Stimulated activated naive B cell treated with anti-CD40 and anti-IgM and Interleukin-4, amounts not matched to agents 10 μg/mL and 1 μg/mL and 100 μg/mL, for 72 hours (primary cell): ENCODE measurements around the gene ARHGEF28.

ENCODE experiments used
- ATAC-seq, 2 donors: fragments of 150-1000 bp; cut with Tn5 transposase; replicated peaks; 2 replicates each; pipeline ENCODE4 v1.10.0; 2021; ENCODE audit warnings: moderate library complexity in 1 of 2
- DNase-seq: peaks from one replicate; pipeline ENCODE4 v3.0.0; 2021
- H3K27ac Mint-ChIP-seq: one replicate; pipeline ENCODE4 v1.8.0; 2022; ENCODE audit warnings: mild to moderate bottlenecking, mixed read lengths
- H3K27me3 Mint-ChIP-seq, 2 donors: one replicate each; pipeline ENCODE4 v1.8.0; 2022; ENCODE audit warnings: mixed read lengths in 2 of 2
- H3K36me3 Mint-ChIP-seq, 2 donors: one replicate each; pipeline ENCODE4 v1.8.0; 2022; ENCODE audit warnings: mixed read lengths in 2 of 2, mild to moderate bottlenecking in 1 of 2
- H3K4me1 Mint-ChIP-seq, 2 donors: one replicate each; pipeline ENCODE4 v1.8.0; 2022; ENCODE audit warnings: mixed read lengths in 2 of 2, mild to moderate bottlenecking in 1 of 2
- H3K4me3 Mint-ChIP-seq, 2 donors: one replicate each; pipeline ENCODE4 v1.8.0; 2022; ENCODE audit warnings: mild to moderate bottlenecking in 2 of 2, mixed read lengths in 2 of 2, moderate library complexity in 1 of 2
- H3K9me3 Mint-ChIP-seq, 2 donors: one replicate each; pipeline ENCODE4 v1.8.0; 2022; ENCODE audit warnings: mixed read lengths in 2 of 2, mild to moderate bottlenecking in 1 of 2

ARHGEF28 gene

DNA sequence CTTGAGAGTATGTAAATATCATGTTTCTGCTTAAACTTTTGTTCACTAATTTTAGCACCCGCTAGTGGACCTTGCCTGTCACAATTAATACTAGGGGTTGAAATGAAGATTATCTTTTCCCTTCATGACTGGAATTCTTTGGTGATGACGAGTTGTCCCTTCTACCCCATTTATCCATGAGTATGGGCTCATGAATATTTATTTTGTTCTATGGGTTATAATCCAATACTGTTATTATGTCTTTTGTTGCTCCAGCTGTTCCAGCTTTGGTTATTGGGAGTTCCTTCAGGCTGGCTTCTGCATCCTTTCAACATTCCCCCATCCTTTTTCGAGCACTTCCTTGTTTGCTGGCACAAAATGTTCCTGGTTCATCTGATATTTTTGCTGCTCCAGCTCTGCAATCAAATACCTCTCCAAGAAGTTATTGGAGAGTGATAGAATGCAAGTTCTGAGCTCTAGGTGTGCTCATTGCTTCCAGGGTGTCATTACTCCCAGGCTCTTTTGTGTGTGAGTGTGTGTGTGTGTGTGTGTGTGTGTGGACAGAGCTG is 19.7 kb upstream of the ARHGEF28 start:
- no peak overlapping the region for H3K4me3 Mint-ChIP-seq
- H3K4me1 Mint-ChIP-seq, result no peaks in the 10 kb centered on the region
- H3K27ac Mint-ChIP-seq, result no peak overlapping the region
- H3K27me3 Mint-ChIP-seq, result peaks cover 14 to 18% of the 10 kb centered on the region in 2 donors
- no peak for DNase-seq
- no peak for ATAC-seq
- H3K9me3 Mint-ChIP-seq, result peaks cover 1 to 4% of the 10 kb centered on the region in 2 donors
- peaks cover 0 to 3% of the 10 kb centered on the region in 2 donors for H3K36me3 Mint-ChIP-seq

DNA sequence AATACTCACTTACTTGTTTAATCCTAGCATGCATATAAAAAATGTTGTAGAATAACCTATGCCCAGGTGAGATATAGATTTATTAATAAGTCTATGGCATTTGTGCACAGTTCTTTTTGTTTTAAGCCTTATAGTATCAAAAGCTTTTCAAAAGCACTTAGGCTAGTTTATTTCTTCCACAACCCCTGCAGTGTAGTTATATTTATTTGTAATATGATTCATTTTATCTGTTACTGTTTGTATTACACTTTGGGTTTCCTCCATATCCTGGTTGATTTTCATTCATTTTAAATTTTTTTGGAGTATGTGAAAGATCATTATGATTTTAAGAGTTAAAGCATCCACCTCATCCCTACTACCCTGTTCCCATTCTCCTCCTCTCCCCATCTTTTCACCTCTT is 18.8 kb upstream of the ARHGEF28 start:
- no peaks in the 10 kb centered on the region for H3K9me3 Mint-ChIP-seq
- ATAC-seq, result no peak
- H3K4me3 Mint-ChIP-seq, result no peak overlapping the region
- H3K4me1 Mint-ChIP-seq, result no peaks in the 10 kb centered on the region
- H3K27me3 Mint-ChIP-seq, result peaks cover 22 to 26% of the 10 kb centered on the region in 2 donors
- H3K27ac Mint-ChIP-seq, result no peak overlapping the region
- no peak for DNase-seq
- no peaks in the 10 kb centered on the region for H3K36me3 Mint-ChIP-seq

DNA sequence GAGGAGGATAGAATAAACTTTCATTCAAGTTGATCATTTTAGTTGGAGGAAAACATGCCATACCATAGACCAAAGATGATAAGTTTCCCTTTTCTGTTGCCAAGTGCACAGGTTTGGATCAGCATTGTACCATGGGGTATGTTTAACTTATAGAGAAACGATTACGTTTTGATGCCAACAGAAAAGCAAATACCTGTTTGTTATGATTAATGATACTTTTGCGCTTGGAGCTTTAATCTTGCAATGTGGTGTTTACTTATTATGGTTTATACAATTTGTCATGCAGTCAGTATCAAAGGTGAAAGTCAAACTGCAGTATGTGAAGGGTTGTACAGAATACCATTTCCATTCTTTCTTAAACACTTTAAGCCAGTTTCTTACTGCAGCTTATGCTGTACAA is 13.2 kb upstream of the ARHGEF28 start:
- H3K4me3 Mint-ChIP-seq, result no peak overlapping the region
- no peaks in the 10 kb centered on the region for H3K9me3 Mint-ChIP-seq
- no peak for ATAC-seq
- no peaks in the 10 kb centered on the region for H3K36me3 Mint-ChIP-seq
- no peak overlapping the region for H3K27ac Mint-ChIP-seq
- no peaks in the 10 kb centered on the region for H3K4me1 Mint-ChIP-seq
- DNase-seq, result no peak
- peaks cover 36 to 53% of the 10 kb centered on the region in 2 donors for H3K27me3 Mint-ChIP-seq

DNA sequence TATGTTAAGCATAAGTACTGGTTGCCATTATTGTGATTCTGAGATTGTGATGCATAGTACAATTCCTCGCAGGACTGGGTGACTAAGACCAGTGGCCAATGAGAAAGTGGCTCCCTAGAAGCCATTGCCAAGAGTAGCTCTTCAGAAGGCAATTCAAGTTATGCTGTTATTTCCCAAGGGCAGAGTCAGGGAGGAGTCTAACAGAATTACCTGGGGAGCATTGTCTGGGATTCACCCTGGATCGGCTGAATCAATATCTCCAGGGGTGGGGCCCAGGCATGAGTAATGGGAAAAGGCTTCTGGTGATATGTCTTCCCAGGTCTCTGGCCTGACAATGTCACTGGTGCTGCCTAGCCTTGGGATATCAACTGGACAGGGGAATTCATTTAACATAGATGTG is 10.9 kb upstream of the ARHGEF28 start:
- no peaks in the 10 kb centered on the region for H3K9me3 Mint-ChIP-seq
- peaks cover 44 to 55% of the 10 kb centered on the region in 2 donors for H3K27me3 Mint-ChIP-seq
- ATAC-seq, result no peak

DNA sequence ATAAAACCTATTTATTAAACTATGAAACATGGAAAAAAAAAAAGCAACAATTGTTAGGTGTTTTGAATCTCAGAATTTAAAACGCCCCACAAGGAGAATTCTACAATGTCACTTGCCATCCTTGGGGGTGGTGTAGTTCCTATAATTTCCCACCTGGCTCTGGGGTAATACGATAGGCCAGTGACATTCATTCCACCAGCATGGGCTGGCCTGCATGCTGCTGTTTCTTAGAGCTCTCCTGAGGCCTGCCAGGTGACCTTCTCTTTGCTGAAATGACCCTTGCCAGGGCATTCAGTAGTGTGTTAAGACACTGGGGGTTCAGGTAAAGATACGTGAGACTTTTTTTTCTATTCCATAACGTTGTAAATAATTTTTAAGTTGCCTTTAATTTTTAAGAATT is 10.0 kb upstream of the ARHGEF28 start:
- H3K27me3 Mint-ChIP-seq, result peaks cover 37 to 46% of the 10 kb centered on the region in 2 donors
- no peak for DNase-seq
- H3K4me1 Mint-ChIP-seq, result no peaks in the 10 kb centered on the region
- ATAC-seq, result no peak
- H3K36me3 Mint-ChIP-seq, result no peaks in the 10 kb centered on the region
- no peak overlapping the region for H3K4me3 Mint-ChIP-seq
- no peak overlapping the region for H3K27ac Mint-ChIP-seq
- H3K9me3 Mint-ChIP-seq, result no peaks in the 10 kb centered on the region

More for the DNA sequence above, 10.9 kb upstream of the ARHGEF28 start:
- H3K36me3 Mint-ChIP-seq, result no peaks in the 10 kb centered on the region
- DNase-seq, result no peak
- H3K27ac Mint-ChIP-seq, result no peak overlapping the region
- no peak overlapping the region for H3K4me3 Mint-ChIP-seq
- H3K4me1 Mint-ChIP-seq, result no peaks in the 10 kb centered on the region

DNA sequence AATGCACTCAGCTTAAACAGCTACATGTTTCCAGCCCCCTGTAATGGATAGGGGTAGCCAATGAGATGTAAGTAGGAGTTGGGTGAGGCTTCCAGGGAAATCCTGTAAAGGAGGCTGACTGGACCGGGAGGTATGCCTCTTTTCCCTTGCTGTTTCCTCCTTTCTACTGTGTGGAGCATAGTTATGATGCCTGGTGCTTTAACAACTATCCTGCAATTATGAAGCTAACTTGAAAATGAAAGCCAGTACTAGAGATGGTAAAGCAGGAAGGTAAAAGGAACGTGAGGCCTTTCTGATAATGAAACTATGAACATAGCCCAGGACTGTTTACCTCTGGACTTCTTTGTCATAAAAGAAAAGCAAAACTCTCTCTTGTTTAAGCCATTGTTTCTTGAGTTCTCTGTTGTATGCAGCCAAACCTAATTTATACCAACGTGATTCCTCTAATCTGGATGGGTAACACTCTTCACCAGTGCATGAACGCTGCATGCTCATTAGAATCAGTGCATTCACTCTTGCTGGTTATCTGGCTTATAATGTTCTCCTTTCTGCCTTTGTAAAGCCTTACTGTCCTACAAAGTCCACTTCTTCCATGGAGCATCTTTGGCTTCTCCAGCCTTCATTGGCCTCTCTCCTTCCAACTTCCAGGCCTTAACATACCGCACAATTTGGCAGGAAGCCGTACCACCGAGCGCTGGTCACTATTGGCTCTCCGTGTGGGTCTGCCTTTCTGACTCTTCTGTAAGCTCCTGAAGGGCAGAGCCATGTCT is 8.3 kb upstream of the ARHGEF28 start:
- Mint-ChIP-seq H3K27me3 (peaks cover 35 to 38% of the 10 kb centered on the region in 2 donors), H3K36me3 (no peaks in the 10 kb centered on the region), H3K4me1 (no peaks in the 10 kb centered on the region), H3K9me3 (no peaks in the 10 kb centered on the region), H3K4me3 (no peak overlapping the region), H3K27ac (no peak overlapping the region)
- no peak for ATAC-seq
- no peak for DNase-seq

DNA sequence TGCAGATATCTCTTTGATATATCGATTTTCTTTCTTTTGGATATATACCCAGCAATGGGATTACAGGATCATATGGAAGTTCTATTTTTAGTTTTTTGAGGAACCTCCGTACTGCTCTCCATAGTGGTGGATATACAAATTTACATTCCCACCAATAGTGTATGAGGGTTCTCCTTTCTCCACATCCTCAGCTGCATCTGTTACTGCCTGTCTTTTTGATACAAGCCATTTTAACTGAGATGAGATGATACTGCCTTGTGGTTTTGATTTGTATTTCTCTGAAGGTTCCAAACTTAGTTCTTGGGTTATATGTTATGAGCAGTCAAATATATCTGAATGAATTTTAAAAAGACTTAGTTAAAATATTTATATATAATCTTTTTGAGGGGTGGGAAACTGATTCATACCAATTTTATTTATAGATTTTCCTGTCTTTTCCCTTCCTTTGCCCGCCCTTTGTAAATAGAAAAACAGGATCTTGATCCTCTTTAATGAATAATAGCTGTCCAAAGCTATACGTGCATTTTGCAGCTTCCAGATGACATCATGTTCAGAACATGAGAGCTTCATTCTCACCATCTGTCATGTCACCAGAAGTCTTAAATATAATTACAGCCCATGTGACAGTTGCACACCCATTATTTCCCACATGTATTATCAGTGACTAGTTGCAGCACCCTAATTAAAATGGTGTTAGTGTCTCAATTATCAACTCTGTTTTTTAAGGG is 6.2 kb upstream of the ARHGEF28 start:
- no peak overlapping the region for H3K27ac Mint-ChIP-seq
- H3K27me3 Mint-ChIP-seq, result peaks cover 29 to 41% of the 10 kb centered on the region in 2 donors
- H3K4me1 Mint-ChIP-seq, result no peaks in the 10 kb centered on the region
- DNase-seq (no peak), ATAC-seq (no peak)
- H3K36me3 Mint-ChIP-seq, result no peaks in the 10 kb centered on the region
- H3K9me3 Mint-ChIP-seq, result peaks cover 0 to 2% of the 10 kb centered on the region in 2 donors
- H3K4me3 Mint-ChIP-seq, result no peak overlapping the region

DNA sequence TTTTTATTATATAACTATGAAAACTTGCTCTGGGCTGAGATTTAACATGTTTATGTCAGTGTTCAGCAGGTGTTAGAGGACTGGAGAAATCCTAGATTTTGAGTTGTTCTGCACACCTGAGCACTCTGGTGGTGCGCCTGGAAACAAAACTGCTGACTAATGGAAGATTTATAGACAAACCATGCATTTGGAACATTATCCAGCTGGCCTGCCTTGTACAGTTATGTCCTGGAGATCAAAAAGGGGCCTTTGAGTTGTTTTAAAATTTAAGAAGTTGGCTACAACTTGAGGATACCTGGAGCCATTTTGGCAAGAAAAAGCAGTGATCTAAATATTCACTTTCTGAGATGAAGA is 5.7 kb upstream of the ARHGEF28 start:
- Mint-ChIP-seq H3K4me3 (no peak overlapping the region), H3K9me3 (peaks cover 0 to 2% of the 10 kb centered on the region in 2 donors), H3K4me1 (peaks cover 0 to 1% of the 10 kb centered on the region in 2 donors), H3K27ac (no peak overlapping the region), H3K27me3 (peaks cover 27 to 36% of the 10 kb centered on the region in 2 donors), H3K36me3 (no peaks in the 10 kb centered on the region)
- DNase-seq (no peak), ATAC-seq (no peak)

DNA sequence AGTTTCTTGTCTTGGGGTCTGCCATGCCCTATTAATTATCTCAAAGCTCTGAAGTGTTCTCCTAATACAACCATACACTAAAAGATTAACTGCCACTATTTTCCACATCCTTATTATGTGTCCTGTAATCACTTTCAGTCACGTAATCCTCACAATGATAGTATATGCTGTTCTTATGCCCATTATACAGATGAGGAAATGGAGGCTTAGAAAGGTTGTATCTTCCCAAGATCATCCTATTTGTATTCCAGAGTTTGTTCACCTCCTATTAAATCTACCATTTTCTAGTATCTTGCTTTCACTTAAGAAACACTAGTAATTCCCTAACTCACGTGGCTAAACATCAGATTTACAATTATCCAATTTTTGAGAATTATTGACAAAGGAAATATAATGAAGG is 2.9 kb upstream of the ARHGEF28 start:
- no peak for ATAC-seq

DNA sequence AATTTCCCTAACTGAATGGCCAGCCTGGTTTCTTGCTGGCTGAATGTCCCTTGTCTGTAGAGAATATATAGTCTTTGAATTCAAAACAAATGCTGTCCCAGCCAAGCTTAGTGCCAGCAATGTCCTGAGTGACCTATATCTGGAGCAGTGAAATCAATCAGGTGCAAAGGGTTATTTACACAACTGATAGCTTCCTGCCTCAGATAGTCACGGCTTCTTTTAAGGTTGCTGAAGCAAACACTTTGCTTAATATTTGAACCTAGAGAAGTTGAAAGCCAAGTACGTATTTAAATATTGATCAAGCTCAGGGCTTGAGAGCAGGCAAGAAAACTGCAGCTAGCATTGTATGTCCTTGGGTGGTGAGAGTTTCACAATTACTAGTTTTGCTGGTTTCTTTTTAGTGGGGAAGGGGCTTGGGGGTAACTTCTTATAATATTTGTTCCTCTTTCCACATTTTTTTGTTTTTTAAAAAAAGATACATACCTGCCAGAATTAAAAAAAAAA is 2.0 kb upstream of the ARHGEF28 start:
- H3K36me3 Mint-ChIP-seq, result no peaks in the 10 kb centered on the region
- H3K4me1 Mint-ChIP-seq, result peaks cover 0 to 2% of the 10 kb centered on the region in 2 donors
- ATAC-seq (no peak), DNase-seq (no peak)
- no peak overlapping the region for H3K4me3 Mint-ChIP-seq
- peaks cover 0 to 2% of the 10 kb centered on the region in 2 donors for H3K9me3 Mint-ChIP-seq
- no peak overlapping the region for H3K27ac Mint-ChIP-seq
- H3K27me3 Mint-ChIP-seq, result peaks cover 34 to 55% of the 10 kb centered on the region in 2 donors

More for the DNA sequence above, 2.9 kb upstream of the ARHGEF28 start:
- H3K9me3 Mint-ChIP-seq, result peaks cover 0 to 2% of the 10 kb centered on the region in 2 donors
- H3K27me3 Mint-ChIP-seq, result peaks cover 30 to 49% of the 10 kb centered on the region in 2 donors
- no peak overlapping the region for H3K27ac Mint-ChIP-seq
- DNase-seq, result no peak
- H3K4me3 Mint-ChIP-seq, result no peak overlapping the region
- H3K36me3 Mint-ChIP-seq, result no peaks in the 10 kb centered on the region
- H3K4me1 Mint-ChIP-seq, result peaks cover 0 to 2% of the 10 kb centered on the region in 2 donors

DNA sequence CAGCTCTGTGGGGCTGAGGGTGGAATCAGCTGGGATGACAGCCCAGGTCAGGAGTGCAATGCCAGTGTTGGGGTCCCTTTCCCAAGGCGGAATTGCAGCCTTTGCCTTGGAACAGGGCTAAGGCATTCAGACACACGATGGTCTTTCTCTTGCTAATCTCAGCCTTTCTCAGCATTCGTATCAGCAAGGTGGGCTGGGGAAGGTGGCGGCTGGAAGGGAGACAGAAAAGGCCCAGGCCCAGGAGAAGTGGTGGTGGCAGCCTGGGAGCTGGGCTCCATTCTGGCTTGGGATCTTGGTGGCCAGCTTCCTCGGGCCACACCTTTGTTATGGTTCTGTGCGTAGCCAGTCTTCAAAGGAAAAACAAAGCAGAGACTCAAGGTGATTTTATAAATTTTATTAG is 1.1 kb upstream of the ARHGEF28 start:
- H3K4me1 Mint-ChIP-seq, result peaks cover 0 to 2% of the 10 kb centered on the region in 2 donors
- DNase-seq, result no peak
- H3K9me3 Mint-ChIP-seq, result peaks cover 0 to 2% of the 10 kb centered on the region in 2 donors
- ATAC-seq, result no peak
- H3K36me3 Mint-ChIP-seq, result no peaks in the 10 kb centered on the region
- no peak overlapping the region for H3K27ac Mint-ChIP-seq
- H3K27me3 Mint-ChIP-seq, result peaks cover 38 to 52% of the 10 kb centered on the region in 2 donors
- no peak overlapping the region for H3K4me3 Mint-ChIP-seq

DNA sequence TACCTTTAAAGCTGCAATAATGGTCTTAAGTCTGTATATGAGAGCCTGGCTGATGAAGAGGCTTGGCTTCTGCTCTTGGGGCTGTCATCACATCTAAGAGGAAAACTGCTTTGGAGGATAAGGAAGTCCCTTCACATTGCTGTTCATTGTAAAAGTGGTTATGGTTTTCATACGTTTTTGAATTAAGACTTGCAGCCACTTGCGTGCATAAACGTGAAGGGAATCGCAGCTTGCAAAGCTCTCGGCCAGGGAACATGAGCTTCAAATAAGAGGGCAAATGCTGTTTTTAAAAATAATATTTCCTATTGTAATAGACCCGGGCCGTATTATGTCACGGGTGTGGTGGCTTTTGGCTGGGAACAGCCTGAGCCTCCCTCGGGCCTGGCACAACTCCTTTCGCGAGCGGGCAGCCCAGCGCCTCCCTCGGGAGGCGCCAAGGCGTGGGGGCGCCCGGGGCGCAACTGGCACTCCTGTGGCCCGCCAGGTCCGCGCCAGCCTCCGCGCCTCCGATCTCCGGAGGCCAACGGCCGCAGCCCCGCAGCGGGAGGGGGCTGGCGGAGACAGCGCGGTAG is 538 bp upstream of the ARHGEF28 start:
- DNase-seq (no peak), ATAC-seq (no peak)
- Mint-ChIP-seq H3K9me3 (peaks cover 0 to 2% of the 10 kb centered on the region in 2 donors), H3K36me3 (no peaks in the 10 kb centered on the region), H3K27ac (no peak overlapping the region), H3K4me1 (peaks cover 0 to 2% of the 10 kb centered on the region in 2 donors), H3K4me3 (peak overlapping the region; percentile 44 to 50), H3K27me3 (peaks cover 38 to 48% of the 10 kb centered on the region in 2 donors)

DNA sequence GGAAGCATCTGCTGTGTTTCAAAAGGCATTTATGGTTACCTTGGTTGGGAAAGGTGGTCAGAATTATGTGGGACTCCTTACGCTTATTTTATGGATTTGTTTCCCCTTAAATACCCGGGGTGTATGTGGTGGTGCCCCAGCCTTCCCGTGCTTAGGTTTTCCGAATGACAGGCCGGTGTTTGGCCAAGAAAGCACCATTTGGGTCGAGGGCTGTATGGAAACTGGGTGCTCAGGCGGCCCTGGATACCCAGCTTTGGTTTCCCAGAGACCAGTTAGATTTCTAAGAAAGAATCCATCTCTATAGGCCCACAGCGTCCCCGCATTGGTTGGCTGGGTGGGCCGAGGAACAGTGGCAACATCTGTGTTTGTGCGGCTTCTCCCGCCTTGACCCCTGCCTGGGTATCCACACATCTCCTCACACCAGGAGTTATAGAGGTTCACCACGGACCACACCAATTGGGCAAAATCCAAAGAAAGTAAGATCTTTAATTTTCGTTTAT is 868 bp downstream of the ARHGEF28 start:
- peak overlapping the region in 1 of 2 donors; percentile 46 for H3K4me3 Mint-ChIP-seq
- ATAC-seq, result no peak
- H3K27me3 Mint-ChIP-seq, result peaks cover 32 to 43% of the 10 kb centered on the region in 2 donors
- DNase-seq, result no peak
- peaks cover 0 to 2% of the 10 kb centered on the region in 2 donors for H3K4me1 Mint-ChIP-seq
- peaks cover 0 to 2% of the 10 kb centered on the region in 2 donors for H3K9me3 Mint-ChIP-seq
- H3K36me3 Mint-ChIP-seq, result no peaks in the 10 kb centered on the region
- H3K27ac Mint-ChIP-seq, result no peak overlapping the region

DNA sequence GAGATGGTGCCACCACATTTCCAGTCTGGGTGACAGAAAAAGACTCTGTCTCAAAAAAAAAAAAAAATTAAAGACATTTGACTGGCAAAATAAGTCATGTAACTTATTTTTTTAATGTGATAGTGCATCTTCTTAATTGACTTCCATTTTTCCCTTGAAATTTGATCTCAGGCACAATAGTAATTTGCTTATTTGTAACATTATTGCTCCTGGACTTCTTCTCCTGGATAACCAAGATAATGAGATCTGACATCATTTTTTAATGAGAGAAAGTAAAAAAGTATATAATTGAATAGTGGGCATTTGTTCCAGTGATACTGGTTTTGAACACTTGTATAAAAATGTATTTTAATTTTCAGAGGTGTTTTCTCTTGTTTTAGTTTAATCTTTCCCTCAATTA is 3.5 kb downstream of the ARHGEF28 start:
- Mint-ChIP-seq H3K36me3 (no peaks in the 10 kb centered on the region), H3K27me3 (peaks cover 24 to 33% of the 10 kb centered on the region in 2 donors), H3K4me3 (no peak overlapping the region), H3K4me1 (peaks cover 0 to 2% of the 10 kb centered on the region in 2 donors), H3K9me3 (no peaks in the 10 kb centered on the region), H3K27ac (no peak overlapping the region)
- ATAC-seq, result no peak
- DNase-seq, result no peak
